GM21381 (cell line): ENCODE measurements around the gene CD300LG.
"Not testable (repeated sequence)": the region's sequence is repeated elsewhere in the genome, so short reads cannot be mapped to it uniquely, and the experiment has no call there.

Experiments
- ATAC-seq: cut with Tn5 transposase; IDR thresholded peaks from one replicate; pipeline ENCODE4 v1.9.1; 2021; ENCODE audit warnings: mild to moderate bottlenecking, moderate library complexity; ENCODE audit not compliant: unreplicated experiment

The CD300LG gene

DNA sequence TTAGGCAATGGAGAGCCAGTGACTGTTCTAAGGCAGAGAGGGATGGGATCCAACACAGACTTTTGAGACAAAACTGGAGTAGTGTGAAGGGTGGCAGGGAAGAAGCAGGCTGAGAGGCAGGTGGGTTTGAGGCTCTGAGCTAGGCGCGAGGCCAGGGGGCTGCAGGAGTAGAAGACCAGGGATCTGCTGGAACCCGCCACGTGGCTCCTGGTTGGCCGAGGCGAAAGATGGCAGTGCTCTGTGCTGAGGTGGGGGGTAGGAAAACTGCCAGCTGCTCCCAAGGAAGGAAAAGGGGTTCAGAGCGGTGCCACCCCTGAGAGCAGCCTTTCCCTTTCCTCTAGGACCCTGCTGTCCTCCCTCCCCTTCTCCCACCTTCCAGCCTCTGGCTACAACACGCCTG lies 5.6 kb downstream of the CD300LG start:
- ATAC-seq: no peak

DNA sequence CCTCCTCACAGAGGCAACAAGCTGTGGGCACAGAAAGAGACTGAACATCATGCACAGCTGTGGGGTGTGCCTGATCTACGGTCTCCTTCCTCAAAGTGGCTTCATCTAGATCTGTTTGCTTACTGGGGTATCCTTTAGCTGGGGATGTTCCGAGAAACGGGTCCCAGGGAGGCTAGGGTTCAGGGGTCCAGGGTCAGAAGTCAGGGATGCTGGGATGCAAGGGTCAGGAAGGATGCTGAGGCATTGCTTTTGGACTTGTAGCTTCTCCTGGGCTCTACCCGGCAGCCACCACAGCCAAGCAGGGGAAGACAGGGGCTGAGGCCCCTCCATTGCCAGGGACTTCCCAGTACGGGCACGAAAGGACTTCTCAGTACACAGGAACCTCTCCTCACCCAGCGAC lies 6.6 kb downstream of the CD300LG start:
- no peak for ATAC-seq

DNA sequence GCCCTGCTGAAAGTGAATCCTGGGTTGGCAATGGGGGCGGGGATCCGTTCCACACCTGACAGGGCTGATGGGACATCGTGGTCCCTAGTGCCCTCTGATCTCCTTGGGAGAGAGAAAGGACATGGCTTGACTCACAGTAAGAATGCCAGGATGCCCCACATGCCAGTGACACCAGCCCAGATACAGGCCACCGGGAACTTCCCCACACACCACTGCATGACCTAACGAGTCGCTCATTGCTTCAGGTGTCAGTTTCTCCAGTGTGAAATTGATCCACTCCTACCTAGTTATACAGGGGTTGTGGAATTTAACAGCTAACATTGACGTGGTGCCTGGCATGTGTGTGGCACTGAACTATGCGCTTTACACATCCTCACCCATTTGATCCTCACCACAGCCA lies 7.5 kb downstream of the CD300LG start:
- no peak for ATAC-seq

GRCh38 chr17:43855061-43855460 lies 8.1 kb downstream of the CD300LG start:
- no peak for ATAC-seq

- no peak for ATAC-seq
Measured at GRCh38 chr17:43856141-43856540, 9.2 kb downstream of the CD300LG start.

DNA sequence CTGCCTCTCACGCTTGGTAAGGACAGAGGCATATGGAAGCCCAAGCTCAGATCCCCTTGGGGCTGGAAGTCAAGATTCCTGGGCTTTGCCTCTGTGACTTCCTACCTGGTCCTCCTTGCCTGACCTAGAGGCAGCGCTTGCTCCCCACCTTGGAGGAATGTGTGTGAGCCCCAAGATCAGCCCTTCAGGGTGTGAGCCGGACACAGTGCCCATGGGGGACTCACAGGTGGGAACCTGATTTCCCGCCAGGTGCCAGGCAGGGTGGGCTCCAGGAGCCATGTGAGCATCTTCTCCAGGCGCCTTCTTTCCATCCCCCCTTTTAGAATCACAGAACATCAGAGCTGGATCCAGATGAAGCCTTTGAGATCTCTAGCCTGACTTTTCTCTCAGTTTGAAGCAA lies 10.2 kb downstream of the CD300LG start:
- no peak for ATAC-seq

- no peak for ATAC-seq
Measured at GRCh38 chr17:43857957-43858600, 11.1 kb downstream of the CD300LG start.

DNA sequence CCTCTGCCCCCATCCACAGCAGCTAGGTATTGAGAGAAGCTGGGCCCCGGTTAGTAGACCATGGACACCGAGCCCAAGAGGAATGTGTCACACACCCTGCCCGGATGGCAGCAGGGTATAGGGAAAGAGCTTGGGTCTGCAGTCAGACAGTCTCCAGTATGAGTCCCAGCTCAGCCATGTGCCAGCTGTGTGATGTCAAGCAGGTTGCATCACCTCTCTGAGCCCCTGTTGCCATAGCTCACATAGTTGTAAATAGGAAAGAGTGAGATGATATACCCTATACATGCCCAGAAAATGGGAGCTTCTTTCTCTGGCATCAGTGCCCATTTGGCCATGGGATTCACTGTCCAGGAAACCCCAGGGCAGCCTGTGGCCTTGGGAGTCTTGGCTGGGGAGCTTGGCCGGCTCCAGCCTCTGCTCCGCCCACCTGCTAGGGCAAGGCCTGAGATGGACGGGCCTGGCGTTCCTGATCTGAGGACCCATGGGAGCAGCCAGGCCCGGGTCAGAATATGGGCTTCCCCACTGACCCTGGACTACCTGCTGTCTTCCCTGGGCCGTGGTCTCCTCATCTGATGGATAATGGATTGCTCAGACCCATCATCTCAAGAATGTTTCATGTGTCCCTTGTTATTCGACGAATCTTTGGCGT lies 13.2 kb downstream of the CD300LG start:
- ATAC-seq: no peak

GRCh38 chr17:43860927-43861622 lies 14.1 kb downstream of the CD300LG start:
- ATAC-seq: no peak

DNA sequence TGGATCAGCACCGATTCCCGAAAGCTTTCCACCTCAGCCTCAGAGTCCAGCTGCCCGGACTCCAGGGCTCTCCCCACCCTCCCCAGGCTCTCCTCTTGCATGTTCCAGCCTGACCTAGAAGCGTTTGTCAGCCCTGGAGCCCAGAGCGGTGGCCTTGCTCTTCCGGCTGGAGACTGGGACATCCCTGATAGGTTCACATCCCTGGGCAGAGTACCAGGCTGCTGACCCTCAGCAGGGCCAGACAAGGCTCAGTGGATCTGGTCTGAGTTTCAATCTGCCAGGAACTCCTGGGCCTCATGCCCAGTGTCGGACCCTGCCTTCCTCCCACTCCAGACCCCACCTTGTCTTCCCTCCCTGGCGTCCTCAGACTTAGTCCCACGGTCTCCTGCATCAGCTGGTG lies 15.0 kb downstream of the CD300LG start:
- no peak for ATAC-seq

DNA sequence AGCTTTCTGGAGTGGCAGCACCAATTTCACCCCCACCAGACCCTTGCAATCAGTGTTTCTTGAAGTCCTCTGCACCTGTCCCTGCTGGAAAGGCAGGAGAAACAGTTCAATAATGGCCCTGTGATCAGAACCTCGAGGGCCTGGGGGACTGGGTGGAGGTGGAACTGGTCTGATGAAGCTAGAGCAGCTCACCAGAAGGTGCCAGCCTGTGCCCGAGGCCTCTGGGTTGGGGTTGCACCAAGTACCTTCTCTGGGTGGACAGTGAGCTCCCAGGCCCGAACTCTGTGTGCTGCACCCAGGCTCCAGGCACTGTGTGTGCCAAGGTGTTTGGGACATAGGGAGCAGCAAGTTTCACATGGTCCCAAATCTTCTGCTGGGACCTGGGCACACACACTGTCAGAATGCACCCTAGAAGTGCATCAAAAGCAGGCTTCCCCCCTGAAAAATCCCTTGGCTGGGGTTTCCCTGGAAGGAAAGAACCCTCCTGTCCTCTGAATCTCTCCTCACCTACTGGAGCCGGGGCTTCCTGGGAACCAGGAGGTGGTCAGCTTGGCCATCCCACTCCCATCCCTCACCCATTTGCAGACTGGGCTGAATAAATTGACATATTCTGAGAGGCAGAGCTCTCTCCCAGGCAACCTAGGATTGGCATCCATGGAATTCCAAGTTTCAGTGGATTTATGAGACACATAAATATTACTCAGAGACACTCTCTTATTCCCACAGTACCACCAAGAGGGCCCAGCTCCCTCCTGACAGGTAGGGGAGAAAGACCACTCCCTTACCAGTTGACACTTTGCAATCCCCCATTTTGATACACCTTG lies 17.4 kb downstream of the CD300LG start:
- no peak for ATAC-seq

DNA sequence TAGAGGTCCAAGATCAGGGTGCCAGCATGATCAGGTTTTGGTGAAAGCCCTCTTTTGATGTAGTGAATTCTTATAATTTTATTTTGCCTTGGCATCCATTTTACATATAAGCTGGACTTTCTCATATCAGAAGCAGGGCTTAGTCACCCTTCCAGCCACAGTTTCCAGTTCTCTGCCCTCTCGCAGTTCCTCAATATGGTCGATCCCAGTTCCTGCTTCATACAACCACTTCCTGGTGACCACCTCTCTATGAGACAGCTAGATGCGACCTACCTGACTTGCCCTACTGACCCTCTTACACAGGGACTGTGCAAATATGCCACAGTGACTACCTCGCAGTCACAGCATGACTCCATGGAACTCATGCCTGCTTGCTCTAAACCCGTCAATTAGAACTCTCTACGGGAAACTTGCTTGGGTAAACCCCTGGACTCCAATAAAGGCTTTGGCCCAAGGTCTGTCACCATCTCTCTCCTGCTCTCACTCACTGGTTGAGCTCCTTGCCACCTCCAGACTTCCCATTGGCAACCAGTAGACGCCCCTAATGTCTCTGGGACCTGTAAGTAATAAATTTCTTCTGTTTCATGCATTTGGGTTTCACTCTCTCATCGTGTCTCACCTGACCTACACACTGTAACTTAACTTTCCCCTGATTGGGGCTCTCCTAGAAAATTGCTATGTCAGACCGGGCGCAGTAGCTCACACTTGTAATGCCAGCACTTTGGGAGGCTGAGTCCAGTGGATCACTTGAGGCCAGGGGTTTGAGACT lies 21.4 kb downstream of the CD300LG start:
- no peak for ATAC-seq

- not testable (repeated sequence) for ATAC-seq
Measured at GRCh38 chr17:43869031-43869430, 22.1 kb downstream of the CD300LG start.

GRCh38 chr17:43871946-43872690 lies 25.1 kb downstream of the CD300LG start:
- ATAC-seq: no peak

DNA sequence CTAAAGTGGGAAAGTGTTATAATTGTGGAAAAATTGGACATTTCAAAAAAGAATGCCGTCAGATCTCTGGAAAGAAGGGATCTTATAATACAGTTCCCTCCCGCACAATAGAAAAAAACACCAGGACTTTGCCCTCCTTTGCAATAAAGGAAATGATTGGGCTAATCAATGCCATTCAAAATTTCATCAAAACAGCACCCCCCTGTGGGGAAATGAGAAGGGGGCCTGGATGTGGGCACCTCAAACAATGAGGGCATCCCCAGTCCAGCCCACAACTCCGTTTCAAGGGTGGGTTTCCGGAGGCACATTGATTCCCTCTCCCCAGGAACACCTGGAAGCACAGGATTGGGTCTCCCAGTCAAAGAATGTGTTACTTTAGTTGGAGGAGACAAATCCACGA lies 26.1 kb downstream of the CD300LG start:
- no peak for ATAC-seq

DNA sequence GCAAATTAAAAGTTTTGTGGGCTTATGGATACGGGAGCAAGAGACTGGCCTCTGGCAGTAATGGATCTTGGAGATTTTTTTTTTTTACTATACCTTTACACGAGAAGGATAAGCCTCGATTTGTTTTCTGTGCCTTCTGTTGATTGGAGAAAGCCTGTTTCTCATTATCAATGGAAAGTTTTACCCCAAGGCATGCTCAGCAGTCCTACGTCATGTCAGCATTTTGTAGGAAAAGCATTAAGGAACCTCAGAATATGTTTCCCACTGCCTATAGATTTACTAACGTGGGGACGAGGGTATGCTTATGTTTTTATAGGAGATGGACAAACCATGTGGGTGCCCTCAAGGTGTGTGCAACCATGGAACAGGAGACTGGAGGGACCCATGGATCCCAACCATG lies 26.8 kb downstream of the CD300LG start:
- no peak for ATAC-seq

- no peak for ATAC-seq
Measured at GRCh38 chr17:43874293-43874692, 27.3 kb downstream of the CD300LG start.

- ATAC-seq: no peak
Measured at GRCh38 chr17:43875476-43876147, 28.6 kb downstream of the CD300LG start.

DNA sequence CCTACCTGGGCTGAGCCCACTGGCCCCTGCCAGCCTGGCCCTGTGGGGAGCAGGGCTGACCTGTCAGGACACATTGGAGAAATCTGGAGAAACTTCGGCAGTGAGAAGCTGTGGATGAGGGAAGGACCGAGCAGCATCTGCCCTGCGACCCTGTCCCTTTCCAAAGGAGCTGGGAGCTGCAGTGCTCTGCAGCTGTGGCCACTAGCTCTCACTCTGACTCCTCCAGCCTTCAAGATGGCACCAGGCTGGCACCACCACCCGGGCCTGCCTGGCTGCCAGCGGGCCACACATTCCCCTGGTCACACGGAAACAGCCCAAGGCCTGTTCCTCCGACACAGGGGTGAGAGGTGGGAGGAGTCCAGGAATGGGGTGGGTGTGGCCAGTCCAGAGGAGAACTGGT lies 30.1 kb downstream of the CD300LG start:
- no peak for ATAC-seq
